ENCODE results near the gene ABCB8.

Gene ABCB8

DNA sequence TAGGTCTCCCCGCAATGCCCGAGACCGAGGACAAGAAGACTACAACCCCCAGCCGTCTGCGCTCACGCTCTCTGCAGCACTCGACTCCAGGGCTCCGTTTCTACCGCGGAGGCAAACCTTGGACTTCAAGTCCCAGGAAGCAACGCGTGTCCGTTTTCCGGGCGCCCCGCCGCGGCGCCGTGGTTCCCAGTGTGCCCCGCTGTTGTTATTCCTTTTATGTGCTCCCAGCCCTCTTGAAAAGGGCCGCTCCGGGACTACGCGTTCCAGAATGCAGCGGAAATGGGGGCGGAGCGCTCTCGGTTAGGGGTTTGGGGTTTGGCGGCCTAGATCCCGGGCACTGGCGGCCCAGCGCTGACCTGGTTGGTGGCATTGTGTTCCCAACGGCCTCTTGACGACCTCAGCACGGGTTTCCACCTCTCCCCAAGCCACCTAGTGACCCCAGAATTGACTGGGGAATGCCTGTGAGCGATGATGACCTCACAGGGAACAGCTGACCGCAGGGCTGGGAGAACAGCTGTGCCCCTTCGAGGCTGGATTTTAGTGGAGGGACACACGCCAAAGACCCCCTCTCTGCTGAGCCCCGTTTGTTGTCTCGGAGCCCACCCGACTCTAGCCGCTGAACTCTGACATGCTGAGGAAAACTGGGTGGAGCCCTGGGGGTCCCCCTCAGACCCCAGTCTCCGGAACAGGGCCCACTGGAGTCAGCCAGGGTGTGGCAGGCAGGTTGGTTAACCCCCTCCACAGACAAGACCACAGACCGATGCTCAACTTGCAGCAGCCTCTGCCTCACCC is 29.9 kb downstream of the ABCB8 start:
- peak; percentile 100 for DNase-seq (ENCODE audit: low spot score)

GRCh38 chr7:151058781-151059366 is 30.6 kb downstream of the ABCB8 start:
- peak; percentile 47 for DNase-seq (ENCODE audit: low spot score)

DNA sequence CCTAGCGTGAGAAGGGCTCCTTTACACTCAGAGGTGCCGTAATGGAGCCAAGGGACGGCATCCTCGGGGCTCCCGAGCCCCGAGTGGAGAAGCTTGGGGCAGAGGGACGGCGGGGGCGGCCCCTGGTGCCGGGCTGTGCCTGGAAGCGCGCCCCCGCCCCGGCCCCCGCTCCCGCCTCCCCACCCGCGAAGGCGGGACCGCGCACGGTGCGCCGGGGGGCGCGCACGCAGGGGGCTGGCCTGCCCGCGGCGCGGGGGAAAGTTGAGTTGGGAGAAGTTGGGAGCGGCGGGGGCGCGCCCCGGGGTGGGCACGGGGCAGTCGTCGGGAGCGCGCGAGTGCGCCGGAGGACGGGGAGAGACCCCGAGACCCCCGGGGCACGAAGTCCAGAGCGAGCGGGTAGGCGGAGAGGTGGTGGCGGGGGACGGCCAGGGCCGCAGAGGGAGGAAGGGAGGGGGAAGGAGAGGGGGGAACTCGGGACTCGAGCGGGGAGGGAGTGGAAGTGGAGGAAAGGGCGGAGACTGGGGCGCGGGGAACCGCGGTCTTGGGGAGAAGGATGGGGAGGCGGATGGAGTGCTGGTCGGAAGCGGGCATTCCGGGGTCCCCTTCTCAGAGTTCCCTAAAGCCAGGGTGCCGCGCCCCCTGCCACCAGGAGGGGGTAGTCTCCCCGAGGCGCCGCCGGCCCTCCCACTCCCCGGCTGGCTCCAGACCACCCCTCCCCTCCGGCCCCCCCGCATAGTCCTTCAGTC is 31.3 kb downstream of the ABCB8 start, which contains the start of gene SLC4A2:
Gene SLC4A2, plus strand, starts transcription at position 223 of the 746 bp plus-strand sequence. CDS start 2,399 bp downstream, outside the sequence.
- peak; percentile 82 for DNase-seq (ENCODE audit: low spot score)

- DNase-seq (ENCODE audit: low spot score) = peak; percentile 17
Observed at GRCh38 chr7:151060113-151060415, 31.8 kb downstream of the ABCB8 start.

DNA sequence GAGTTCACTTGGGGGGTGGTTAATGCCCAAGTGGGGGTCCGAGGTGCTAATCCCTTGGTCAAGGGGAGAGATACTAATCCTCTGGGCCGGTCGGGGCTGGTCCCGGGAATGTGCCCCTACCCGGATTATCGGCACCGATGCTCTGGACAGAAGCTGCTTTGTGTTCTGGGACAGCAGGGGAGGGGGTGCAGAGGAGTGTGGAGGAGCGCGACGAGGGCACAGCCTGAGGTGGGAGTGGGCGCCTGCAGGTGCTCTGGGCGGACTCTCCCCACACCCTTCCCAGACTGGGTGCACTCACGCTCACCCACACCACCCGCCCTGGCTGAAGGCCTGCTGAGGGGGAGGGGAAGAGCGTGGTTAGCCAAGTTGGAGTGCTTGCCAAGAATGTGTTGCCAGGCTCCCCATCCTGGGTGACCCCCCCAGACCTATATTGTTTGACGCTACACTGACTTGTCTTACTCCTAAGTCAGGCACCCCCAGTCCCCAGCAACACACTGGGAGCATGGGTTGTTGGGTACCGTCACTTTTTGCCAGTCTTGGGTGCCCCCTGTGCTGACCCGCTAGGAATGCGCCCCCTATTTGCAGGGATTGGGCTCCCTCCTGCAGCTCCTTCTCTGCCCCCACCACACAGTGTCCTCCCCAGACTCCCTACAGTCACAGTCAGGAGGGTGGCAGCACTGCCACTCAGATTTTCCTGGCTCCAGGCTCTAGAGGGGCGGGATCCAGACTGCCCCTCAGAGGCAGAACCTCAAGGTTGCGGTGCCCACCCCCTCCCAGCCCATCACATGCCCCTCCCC is 32.4 kb downstream of the ABCB8 start:
- DNase-seq (ENCODE audit: low spot score) = peak; percentile 80

DNA sequence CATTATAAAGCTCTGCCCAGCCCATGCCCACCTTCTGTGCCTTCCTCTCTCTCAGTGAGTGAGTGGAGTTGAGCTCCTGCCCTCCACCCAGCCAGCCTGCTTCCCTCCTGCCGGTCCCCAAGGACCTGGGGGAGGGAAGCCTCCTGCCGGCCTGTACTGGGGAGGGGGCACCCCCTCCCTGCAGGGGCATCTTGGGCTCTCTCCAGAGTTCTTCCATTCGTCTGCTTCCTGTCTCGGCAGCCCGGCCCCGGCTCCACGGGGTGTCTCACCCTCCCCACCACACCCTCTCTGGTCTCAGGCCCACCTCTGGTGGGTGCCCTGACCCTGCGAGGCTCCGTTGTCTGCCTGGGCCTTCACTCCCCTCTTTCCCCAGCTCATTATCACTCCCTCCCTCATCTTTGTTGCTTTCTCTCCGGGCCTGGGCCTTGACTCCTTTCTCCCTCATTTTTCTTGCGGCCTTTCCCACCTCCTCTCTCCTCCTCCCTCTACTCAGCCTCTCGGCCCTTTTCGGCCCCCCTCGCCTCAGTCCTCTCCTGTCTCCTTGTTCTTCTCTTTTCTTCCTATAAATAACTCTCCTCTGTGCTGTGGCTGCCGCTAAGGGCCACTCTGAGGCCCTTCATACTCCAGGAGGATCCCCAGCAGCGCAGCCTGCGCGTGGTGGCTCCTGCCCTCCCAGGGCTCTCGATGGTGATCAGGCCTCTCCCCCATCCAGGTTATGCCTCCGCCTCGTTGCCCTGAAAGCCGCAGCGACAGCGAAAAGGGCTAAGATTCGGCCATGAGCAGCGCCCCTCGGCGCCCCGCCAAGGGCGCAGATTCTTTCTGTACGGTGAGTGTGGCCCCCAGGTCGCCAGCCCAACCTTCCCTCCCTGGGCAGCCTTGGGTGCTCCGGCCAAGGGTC is 33.2 kb downstream of the ABCB8 start:
- no peak for DNase-seq (ENCODE audit: low spot score)

GRCh38 chr7:151062111-151062398 is 33.8 kb downstream of the ABCB8 start:
- DNase-seq (ENCODE audit: low spot score) = no peak

- DNase-seq (ENCODE audit: low spot score) = peak; percentile 97
Observed at GRCh38 chr7:151062399-151063211, 34.4 kb downstream of the ABCB8 start.

DNA sequence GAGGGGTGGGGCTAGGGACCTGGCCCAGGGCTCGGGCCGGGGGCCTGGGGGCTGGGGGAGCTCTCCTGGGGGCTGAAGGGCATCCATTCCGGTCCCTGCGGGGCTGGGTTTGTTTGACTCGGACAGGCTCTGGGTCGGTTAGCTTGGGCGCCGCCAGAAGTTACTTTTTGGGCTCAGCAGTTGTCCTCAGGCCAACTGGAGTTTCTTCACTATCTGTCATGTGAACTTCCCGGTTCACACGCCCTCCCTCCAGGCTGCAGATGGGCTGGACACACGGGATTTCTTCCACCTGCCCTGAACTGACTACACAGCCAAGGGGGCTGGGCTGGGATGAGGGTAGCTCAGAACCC is 34.9 kb downstream of the ABCB8 start:
- DNase-seq (ENCODE audit: low spot score) = peak; percentile 67

DNA sequence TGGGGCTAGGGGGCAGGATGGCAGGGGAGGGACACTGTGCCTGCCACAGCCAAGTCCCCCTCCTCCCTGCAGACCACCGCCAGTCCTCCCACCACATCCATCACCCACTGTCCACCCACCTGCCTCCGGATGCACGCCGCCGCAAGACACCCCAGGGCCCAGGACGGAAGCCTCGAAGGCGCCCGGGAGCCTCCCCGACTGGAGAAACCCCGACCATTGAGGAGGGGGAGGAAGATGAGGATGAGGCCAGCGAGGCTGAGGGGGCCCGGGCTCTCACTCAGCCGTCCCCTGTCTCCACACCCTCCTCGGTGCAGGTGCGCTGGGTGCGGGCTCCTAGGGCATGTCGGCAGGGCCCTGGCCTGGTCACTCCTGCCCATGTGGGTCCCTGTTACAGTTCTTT is 36.2 kb downstream of the ABCB8 start:
- DNase-seq (ENCODE audit: low spot score) = no peak

- DNase-seq (ENCODE audit: low spot score) = no peak
Observed at GRCh38 chr7:151064993-151065392, 36.7 kb downstream of the ABCB8 start.

- no peak for DNase-seq (ENCODE audit: low spot score)
Observed at GRCh38 chr7:151065516-151065915, 37.3 kb downstream of the ABCB8 start.

DNA sequence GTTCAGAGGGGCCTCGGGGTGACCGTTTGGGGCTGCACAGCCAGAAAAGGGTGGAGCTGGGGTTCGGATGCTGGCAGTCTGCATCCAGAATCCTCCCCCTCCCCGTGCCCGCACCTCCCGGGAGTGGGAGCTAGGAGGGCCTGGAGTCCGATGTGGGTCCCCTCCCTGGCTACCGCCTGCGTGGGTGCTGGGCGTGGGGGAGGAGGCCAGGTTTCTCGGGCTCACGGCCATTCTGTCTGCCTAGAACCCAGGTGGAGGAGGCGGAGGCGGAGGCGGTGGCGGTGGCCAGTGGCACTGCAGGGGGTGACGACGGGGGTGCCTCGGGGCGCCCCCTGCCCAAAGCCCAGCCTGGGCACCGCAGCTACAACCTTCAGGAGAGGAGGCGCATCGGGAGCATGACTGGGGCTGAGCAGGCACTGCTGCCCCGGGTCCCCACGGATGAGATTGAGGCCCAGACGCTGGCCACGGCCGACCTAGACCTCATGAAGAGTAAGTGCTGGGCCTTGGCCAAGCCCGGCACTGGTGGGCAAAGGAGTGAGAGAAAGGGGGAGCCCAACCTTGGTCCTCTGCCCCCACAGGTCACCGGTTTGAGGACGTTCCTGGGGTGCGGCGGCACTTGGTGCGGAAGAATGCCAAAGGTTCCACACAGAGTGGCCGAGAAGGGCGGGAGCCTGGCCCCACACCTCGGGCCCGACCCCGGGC is 38.2 kb downstream of the ABCB8 start:
- no peak for DNase-seq (ENCODE audit: low spot score)

DNA sequence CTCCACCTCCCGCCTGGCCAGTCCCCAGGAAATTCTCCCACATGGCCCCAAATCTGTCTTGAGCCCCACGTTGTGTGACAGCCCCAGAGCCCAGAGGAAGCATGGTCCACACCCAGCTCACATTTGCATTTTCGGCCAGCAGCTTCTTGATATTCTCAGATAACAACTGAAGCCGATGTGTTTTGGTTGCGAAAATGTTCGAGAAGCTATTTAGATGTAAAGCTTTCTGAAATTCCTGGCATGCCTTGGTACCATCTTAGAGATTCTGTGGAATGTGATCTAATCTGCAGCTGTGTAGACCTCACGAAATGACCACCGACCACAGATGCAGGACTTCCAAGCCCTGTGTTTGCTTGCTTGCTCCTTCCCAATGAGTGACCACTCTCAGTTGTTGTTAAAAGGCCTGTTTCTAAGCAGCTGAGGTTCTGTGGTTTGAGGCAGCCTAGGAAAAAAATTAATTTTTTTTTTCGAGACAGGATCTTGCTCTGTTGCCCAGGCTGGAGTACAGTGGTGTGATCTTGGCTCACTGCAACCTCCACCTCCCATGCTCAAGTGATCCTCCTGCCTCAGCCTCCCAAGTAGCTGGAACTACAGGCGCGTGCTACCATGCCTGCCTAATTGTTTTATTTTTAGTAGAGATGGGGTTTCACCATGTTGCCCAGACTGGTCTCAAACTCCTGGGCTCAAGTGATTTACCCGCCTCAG is 40.0 kb downstream of the ABCB8 start:
- no peak for DNase-seq (ENCODE audit: low spot score)

GRCh38 chr7:151069841-151070573 is 41.8 kb downstream of the ABCB8 start:
- no peak for DNase-seq (ENCODE audit: low spot score)

DNA sequence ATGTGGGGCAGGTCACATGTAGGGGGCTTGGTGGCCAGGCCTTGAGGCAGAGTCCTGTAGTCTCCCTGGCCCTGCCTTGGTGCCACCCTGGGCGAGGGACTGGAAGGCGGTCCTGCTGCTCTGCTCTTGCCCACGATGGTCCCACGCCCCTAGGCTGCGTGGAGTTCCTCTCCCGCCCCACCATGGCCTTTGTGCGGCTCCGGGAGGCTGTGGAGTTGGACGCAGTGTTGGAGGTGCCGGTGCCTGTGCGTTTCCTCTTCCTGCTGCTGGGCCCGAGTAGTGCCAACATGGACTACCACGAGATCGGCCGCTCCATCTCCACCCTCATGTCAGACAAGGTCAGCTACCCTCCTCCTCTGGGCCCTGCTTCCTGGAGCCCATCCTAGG is 42.3 kb downstream of the ABCB8 start:
- no peak for DNase-seq (ENCODE audit: low spot score)

DNA sequence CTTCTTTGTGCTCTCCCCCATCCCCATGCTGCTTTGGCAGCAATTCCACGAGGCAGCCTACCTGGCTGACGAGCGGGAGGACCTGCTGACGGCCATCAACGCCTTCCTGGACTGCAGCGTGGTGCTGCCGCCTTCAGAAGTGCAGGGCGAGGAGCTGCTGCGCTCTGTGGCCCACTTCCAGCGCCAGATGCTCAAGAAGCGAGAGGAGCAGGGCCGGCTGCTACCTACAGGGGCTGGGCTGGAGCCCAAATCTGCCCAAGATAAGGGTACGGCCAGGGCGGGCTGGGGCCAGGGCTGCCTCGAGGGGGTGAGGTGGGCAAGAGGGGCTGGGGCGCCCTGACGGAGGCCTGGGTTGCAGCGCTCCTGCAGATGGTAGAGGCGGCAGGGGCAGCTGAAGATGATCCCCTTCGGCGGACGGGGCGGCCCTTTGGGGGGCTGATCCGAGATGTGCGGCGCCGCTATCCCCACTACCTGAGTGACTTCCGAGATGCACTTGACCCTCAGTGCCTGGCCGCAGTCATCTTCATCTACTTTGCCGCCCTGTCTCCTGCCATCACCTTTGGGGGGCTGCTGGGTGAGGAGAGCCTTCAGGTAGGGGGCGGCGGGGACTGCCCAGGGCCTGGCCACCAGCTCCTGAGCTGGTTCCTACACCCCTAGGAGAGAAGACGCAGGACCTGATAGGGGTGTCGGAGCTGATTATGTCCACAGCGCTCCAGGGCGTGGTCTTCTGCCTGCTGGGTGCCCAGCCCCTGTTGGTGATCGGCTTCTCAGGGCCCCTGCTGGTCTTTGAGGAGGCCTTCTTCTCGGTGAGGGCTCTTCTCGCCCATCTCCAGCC is 43.0 kb downstream of the ABCB8 start:
- no peak for DNase-seq (ENCODE audit: low spot score)

DNA sequence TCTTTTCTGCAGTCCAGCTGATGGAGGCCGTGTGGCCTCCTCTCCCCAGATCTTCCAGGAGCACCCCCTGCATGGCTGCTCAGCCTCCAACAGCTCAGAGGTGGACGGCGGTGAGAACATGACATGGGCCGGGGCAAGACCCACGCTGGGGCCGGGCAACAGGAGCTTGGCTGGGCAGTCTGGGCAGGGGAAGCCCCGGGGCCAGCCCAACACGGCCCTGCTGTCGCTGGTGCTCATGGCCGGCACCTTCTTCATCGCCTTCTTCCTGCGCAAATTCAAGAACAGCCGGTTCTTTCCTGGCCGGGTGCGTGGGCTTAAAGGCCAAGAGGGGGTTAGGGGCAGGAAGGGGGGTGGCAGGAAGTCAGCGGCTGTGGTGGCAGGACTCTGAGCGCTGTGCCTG is 45.7 kb downstream of the ABCB8 start:
- no peak for DNase-seq (ENCODE audit: low spot score)

All from kidney tubule cell (primary cell).